ENCODE results near the gene CPNE1.

Gene CPNE1

DNA sequence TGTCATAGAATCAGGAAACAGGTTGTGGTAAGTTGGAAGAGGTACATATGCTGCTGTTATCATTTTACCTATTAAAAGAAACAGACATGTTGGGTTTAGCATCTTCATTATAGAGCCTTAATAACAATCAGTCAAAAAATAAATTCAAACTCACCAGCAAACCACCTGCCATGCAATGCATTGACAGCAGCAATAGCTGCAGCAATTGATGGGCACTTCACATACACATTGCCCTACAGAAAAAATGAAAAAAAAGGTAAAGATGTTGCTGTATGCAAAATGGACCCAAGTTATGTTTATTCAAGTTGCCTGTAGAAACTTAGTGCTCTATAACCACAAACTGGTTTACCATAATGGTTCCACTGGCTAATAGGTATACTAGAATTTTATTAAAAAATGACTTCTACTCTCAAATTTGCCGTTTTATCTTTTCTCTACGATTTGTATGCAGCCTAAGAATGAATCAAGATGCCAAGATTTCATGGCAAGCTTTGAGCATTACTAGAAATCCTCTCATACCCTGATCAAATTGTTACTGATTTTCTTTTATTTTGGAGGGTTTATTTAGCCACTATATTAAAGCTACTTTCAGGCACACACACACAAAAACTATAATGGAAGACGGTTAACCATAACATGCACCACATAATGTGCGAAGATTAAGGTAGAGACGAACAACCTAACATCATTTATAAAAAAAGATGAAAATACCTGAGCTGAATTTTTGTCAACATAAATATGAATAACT, 40.0 kb upstream of the CPNE1 start:
- H3K4me1 ChIP-seq (ENCODE audit: insufficient read depth, low read length) = peaks cover 4% of the 10 kb centered on the region; the same call in 1 of the 2 replicates
- H3K9me3 ChIP-seq (ENCODE audit: insufficient read depth, low read depth, low read length) = no peaks in the 10 kb centered on the region
- WGBS = over 99% methylated on average over 5 of the region's 5 CpGs
- H3K27ac ChIP-seq (ENCODE audit: low read depth, low read length) = no peak overlapping the region
- H3K27me3 ChIP-seq (ENCODE audit: insufficient read depth, low read length) = no peaks in the 10 kb centered on the region
- no peak overlapping the region for H3K9ac ChIP-seq (ENCODE audit: low read depth, low read length)
- H3K36me3 ChIP-seq (ENCODE audit: insufficient read depth, low read length) = peaks cover 85% of the 10 kb centered on the region
- H3K4me3 ChIP-seq (ENCODE audit: low read length) = no peak overlapping the region

DNA sequence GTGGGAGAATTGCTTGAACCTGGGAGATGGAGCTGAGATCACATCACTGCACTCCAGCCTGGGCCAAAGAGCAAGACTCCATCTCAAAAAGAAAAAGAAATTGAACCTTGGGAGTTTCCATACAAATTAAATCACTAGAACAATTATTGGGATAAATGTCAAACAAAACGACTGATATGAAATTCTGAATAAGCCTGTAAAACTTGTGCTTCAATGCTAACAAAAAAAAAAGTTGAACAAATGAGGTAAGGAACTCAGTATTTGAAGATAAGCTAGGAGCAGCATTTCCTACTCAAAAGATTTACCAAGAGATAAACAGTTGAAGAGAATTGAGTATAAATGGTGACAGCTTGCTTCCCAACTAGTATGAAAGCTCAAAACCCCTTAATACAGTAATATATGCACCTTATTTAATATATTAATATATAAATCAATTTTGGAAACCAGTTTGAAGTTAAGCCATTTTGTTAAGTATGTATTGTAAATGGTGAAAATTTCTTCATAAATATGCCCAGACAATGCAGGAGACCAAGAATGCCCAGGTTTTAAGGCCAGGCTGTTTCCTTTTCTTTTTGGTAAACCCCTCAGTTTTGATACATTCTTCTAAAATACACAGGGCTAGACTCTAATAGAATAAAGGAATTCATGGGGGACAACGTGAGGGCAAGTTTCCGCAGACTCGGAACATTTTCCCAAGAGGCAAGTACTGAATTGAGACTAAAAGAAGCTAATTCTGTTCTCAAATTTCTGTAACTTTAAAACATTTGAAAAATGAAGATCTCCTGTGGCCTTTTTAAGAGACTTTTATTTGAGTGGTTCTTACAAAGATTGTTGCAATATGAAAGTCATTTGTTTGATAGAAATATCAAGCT, 38.4 kb upstream of the CPNE1 start:
- 94% methylated on average over 4 of the region's 4 CpGs for WGBS
- Histone ChIP-seq H3K9me3 (ENCODE audit: insufficient read depth, low read depth, low read length) (no peaks in the 10 kb centered on the region), H3K27ac (ENCODE audit: low read depth, low read length) (no peak overlapping the region; the same call in 1 of the 2 replicates), H3K4me3 (ENCODE audit: low read length) (no peak overlapping the region), H3K27me3 (ENCODE audit: insufficient read depth, low read length) (no peaks in the 10 kb centered on the region), H3K36me3 (ENCODE audit: insufficient read depth, low read length) (peaks cover 69% of the 10 kb centered on the region), H3K4me1 (ENCODE audit: insufficient read depth, low read length) (peaks cover 6% of the 10 kb centered on the region; the same call in 1 of the 2 replicates), H3K9ac (ENCODE audit: low read depth, low read length) (no peak overlapping the region)

DNA sequence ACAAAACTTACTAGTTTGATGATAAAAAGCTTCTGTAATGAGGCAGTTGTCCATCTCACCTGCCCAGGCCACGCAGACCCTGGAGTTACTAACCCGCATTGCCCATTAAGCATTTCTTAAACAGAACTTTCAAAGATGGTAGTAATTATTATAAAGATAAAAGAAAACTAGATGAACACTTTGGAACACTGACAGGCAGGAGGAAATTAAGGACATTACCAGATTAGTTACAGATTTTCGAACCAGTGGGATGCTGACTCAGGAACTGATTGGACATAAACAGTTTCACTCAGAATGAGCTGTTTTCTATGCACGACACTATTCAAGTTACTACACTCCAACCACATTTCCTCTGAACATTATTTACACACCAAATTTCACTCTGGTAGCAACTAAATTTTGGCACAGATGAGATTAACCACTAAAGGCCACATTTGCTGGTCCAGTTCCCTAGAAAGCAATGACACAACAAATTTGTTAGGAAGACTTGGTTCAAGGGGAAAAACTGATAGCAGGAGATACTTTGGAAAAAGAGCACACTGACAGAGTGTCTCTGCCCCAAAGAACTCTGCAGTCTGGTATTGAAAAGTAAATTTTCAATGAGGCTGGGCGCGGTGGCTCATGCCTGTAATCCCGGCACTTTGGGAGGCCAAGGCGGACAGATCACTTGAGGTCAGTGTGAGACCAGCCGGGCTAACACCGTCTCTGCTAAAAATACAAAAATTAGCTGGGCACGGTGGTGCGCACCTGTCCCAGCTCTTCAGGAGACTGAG, 37.5 kb upstream of the CPNE1 start:
- H3K27me3 ChIP-seq (ENCODE audit: insufficient read depth, low read length) = no peaks in the 10 kb centered on the region
- no peak overlapping the region for H3K9ac ChIP-seq (ENCODE audit: low read depth, low read length)
- no peak overlapping the region; the same call in 1 of the 2 replicates for H3K4me3 ChIP-seq (ENCODE audit: low read length)
- H3K36me3 ChIP-seq (ENCODE audit: insufficient read depth, low read length) = peaks cover 60% of the 10 kb centered on the region
- WGBS = 96% methylated on average over 10 of the region's 12 CpGs
- no peaks in the 10 kb centered on the region for H3K9me3 ChIP-seq (ENCODE audit: insufficient read depth, low read depth, low read length)
- peak overlapping the region; percentile 16 for H3K27ac ChIP-seq (ENCODE audit: low read depth, low read length)
- H3K4me1 ChIP-seq (ENCODE audit: insufficient read depth, low read length) = peaks cover 8% of the 10 kb centered on the region; the same call in 1 of the 2 replicates

DNA sequence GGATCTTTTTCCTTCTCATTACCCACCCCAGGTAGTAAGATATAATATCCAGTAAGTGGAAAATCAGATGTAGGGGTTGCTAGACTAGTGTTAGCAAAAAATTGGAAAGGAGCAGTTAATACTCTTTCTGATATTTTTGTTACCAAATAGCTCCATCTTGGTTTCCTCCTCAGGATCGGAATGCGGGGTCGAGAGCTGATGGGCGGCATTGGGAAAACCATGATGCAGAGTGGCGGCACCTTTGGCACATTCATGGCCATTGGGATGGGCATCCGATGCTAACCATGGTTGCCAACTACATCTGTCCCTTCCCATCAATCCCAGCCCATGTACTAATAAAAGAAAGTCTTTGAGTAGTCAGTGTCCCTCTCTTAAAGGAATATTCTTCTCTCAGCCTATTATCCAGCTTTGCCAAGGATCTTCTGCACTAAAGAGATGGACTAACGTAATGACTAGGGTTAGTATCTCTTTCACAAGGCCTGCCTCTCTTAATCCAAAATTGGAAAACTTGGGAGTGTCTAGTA, 36.0 kb upstream of the CPNE1 start:
- H3K9me3 ChIP-seq (ENCODE audit: insufficient read depth, low read depth, low read length) = no peaks in the 10 kb centered on the region
- H3K27ac ChIP-seq (ENCODE audit: low read depth, low read length) = no peak overlapping the region
- peaks cover 8% of the 10 kb centered on the region; the same call in 1 of the 2 replicates for H3K4me1 ChIP-seq (ENCODE audit: insufficient read depth, low read length)
- peak overlapping the region; percentile 93 for H3K4me3 ChIP-seq (ENCODE audit: low read length)
- no peaks in the 10 kb centered on the region for H3K27me3 ChIP-seq (ENCODE audit: insufficient read depth, low read length)
- H3K36me3 ChIP-seq (ENCODE audit: insufficient read depth, low read length) = peaks cover 45% of the 10 kb centered on the region
- WGBS = 92% methylated on average over 7 of the region's 7 CpGs
- H3K9ac ChIP-seq (ENCODE audit: low read depth, low read length) = no peak overlapping the region

DNA sequence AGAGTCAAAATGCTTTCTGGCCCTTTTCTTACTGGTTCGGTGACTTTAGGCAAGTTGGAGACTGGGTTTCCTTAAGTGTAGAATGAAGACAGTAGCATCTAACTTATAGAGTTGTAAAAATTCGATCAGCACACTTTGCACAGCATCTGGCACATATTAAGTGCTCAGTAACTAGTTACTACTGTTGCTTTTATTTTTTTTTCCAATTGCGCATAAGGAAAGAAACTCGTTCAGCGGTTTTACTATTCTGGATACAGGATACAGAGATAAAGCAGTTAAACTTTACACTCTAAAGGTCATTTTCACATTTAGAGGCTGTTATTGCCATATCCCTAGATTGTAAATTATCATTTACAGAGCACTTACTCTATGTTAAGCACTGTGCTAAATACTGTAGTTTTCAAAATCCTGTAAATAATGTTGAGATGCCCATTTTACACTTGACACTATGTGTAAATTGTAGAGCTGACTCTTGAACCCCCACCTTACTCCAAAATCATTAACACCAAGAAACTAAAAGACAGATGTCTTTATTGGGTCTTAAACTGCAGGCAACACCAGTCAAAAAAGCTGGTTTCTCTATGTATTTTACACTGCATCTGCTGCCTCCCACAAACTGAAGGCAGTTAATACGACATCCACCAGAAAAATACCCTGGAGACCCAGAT, 35.4 kb upstream of the CPNE1 start:
- H3K9me3 ChIP-seq (ENCODE audit: insufficient read depth, low read depth, low read length) = no peaks in the 10 kb centered on the region
- peak overlapping the region; percentile 95 for H3K9ac ChIP-seq (ENCODE audit: low read depth, low read length)
- peak overlapping the region; percentile 92 for H3K27ac ChIP-seq (ENCODE audit: low read depth, low read length)
- peaks cover 8% of the 10 kb centered on the region; the same call in 1 of the 2 replicates for H3K4me1 ChIP-seq (ENCODE audit: insufficient read depth, low read length)
- WGBS = 34% methylated on average over 6 of the region's 6 CpGs
- peak overlapping the region; percentile 93 for H3K4me3 ChIP-seq (ENCODE audit: low read length)
- H3K36me3 ChIP-seq (ENCODE audit: insufficient read depth, low read length) = peaks cover 43% of the 10 kb centered on the region
- no peaks in the 10 kb centered on the region for H3K27me3 ChIP-seq (ENCODE audit: insufficient read depth, low read length)

DNA sequence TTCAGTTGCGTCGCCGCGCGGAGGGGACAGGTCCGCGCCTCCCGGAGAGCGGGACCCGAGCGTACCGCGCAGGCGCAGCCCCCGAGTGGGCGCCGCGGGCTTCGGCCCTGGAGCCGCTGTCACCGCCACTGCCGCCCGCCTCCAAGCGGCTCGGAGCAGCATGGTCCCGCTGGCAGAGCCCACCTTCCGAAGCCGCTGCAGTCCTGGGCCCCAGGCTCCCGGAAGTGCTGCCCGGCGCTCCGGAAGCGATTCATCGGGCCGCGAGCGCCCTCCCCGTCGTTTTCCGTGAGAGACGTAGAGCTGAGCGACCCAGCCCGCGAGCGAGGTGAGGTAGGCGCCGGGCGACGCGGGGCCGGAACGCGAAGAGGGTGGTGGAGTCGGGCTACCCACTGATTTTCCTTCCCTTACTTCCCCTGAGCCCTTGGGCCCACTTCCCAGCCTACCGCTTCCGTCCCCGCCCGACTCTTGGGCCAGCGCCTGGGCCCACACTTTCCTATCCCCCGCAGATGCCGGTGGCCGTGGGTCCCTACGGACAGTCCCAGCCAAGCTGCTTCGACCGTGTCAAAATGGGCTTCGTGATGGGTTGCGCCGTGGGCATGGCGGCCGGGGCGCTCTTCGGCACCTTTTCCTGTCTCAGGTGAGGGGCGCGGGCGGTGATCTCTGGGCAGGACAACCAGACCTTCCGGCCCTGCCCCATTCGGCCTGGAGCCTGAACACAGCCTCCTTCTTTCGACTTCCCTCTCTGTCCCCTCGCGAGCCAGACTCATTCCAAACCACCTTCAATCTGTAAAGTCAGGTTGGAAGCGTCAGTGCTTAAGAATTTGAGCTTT, 34.6 kb upstream of the CPNE1 start, which contains the start of the genes NFS1 and ROMO1:
NFS1 (minus strand) TSS at position 226 of the 830 bp plus-strand sequence; CDS start at position 162, 64 bp downstream.
ROMO1 (plus strand) TSS at position 279 of the 830 bp plus-strand sequence; CDS start at position 507, 228 bp downstream.
- Histone ChIP-seq H3K4me3 (ENCODE audit: low read length) (peak within 1 kb of the TSS; percentile 93), H3K4me1 (ENCODE audit: insufficient read depth, low read length) (peaks cover 8% of the 10 kb centered on the region; the same call in 1 of the 2 replicates), H3K27ac (ENCODE audit: low read depth, low read length) (peak within 1 kb of the TSS; percentile 92), H3K9me3 (ENCODE audit: insufficient read depth, low read depth, low read length) (no peaks in the 10 kb centered on the region), H3K27me3 (ENCODE audit: insufficient read depth, low read length) (no peaks in the 10 kb centered on the region), H3K36me3 (ENCODE audit: insufficient read depth, low read length) (peaks cover 41% of the 10 kb centered on the region), H3K9ac (ENCODE audit: low read depth, low read length) (peak within 1 kb of the TSS; percentile 95)
- WGBS = under 1% methylated on average over 81 of the region's 81 CpGs

DNA sequence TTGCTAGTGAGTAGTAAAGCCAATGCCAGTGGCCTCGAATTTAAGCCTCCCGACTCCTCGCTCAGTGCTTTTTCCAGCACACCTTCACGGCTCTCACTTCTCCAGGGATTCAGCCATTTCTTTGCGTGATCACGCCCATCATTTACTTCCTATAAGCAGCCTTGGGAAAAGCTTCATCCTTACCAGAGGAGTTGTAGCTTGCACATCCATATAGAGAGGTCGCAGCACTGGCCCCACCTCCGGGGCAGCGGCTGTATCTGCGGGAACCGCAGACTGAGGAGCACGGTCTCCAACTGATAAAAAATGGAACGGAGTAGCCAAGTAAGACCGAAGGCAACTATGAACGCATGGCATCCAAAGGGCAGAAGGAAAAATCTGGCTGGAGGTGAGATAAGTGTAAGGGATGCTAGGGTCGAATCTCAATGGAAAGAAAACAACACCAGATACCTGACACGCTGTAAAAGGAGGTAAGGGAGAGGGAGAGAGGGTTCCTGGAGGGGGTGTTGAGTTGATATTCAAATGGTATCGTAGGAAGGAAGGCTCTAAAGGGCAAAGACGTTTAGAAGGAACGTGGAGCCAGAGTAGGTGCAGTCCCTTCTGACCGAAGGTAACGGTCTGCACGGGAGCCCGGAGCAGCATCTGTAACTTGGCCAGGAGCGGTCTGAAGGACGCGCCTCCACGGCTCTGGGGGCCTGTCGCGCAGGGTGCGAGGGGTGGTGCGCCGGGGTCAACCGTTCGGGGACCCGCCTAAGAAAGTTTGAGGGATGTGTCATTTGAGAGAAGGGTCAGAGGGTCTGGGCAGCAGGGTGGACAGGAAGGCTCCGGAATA, 33.8 kb upstream of the CPNE1 start:
- peak overlapping the region; percentile 58; the same call in 1 of the 2 replicates for H3K27ac ChIP-seq (ENCODE audit: low read depth, low read length)

DNA sequence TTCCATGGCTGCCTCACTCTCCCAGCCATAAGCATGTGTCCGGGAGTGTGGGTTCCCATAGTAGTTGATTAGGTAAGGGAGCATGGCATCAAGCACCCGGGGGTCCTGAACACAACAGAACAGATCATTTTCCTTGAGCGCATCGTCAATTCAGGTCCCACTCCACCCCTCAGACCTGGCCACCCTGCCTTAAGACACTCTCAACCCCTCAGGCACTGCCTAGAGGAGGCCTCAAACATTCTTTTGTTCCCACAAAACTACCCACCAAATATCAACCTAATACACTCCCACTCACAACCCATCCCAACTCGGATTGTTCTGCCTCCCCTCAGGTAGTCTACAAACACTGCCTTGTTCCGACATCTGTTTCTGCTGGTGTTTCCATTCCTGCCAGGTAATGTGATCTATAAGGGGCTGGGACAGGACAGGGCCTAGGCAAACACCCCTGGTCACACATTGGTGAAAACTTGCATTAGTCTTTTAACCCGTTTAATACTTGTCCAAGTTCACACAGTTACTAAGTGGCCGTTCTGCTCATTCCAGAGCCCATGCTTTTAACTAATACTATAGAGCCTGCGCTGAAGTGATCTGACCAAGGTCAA, 33.1 kb upstream of the CPNE1 start:
- H3K4me1 ChIP-seq (ENCODE audit: insufficient read depth, low read length) = peaks cover 8% of the 10 kb centered on the region; the same call in 1 of the 2 replicates
- 89% methylated on average over 9 of the region's 9 CpGs for WGBS
- H3K9ac ChIP-seq (ENCODE audit: low read depth, low read length) = peak overlapping the region; percentile 95; the same call in 1 of the 2 replicates
- peak overlapping the region; percentile 93 for H3K4me3 ChIP-seq (ENCODE audit: low read length)
- peaks cover 29% of the 10 kb centered on the region for H3K36me3 ChIP-seq (ENCODE audit: insufficient read depth, low read length)
- no peaks in the 10 kb centered on the region for H3K9me3 ChIP-seq (ENCODE audit: insufficient read depth, low read depth, low read length)
- H3K27me3 ChIP-seq (ENCODE audit: insufficient read depth, low read length) = no peaks in the 10 kb centered on the region
- H3K27ac ChIP-seq (ENCODE audit: low read depth, low read length) = no peak overlapping the region

More for the DNA sequence above, 33.8 kb upstream of the CPNE1 start:
- peak overlapping the region; percentile 93 for H3K4me3 ChIP-seq (ENCODE audit: low read length)
- peaks cover 8% of the 10 kb centered on the region; the same call in 1 of the 2 replicates for H3K4me1 ChIP-seq (ENCODE audit: insufficient read depth, low read length)
- no peaks in the 10 kb centered on the region for H3K27me3 ChIP-seq (ENCODE audit: insufficient read depth, low read length)
- peaks cover 37% of the 10 kb centered on the region for H3K36me3 ChIP-seq (ENCODE audit: insufficient read depth, low read length)
- H3K9ac ChIP-seq (ENCODE audit: low read depth, low read length) = peak overlapping the region; percentile 95
- 10% methylated on average over 37 of the region's 37 CpGs for WGBS
- H3K9me3 ChIP-seq (ENCODE audit: insufficient read depth, low read depth, low read length) = no peaks in the 10 kb centered on the region

All from HUES64 (cell line).